SU-DHL-6 (cell line): ENCODE measurements around the gene TXNL4B.
"Not testable (repeated sequence)": the region's sequence is repeated elsewhere in the genome, so short reads cannot be mapped to it uniquely, and the experiment has no call there.

Experiments used
- H2AFZ ChIP-seq: fragments of 200-600 bp; sonication (generic); 2 replicates; pipeline ENCODE4 v1.6.1; 2014; ENCODE audit warnings: low read depth, mild to moderate bottlenecking, moderate library complexity, mixed read lengths, antibody characterized with exemption, low read length; ENCODE audit not compliant: severe bottlenecking
- H3F3A ChIP-seq: fragments of 200-600 bp; shearing (Covaris generic); 2 replicates; pipeline ENCODE4 v1.6.0; 2016; ENCODE audit warnings: antibody characterized with exemption, mild to moderate bottlenecking; ENCODE audit not compliant: insufficient read depth
- H3K27ac ChIP-seq: fragments of 200-600 bp; sonication (generic); 2 replicates; pipeline ENCODE4 v1.5.1; 2016; ENCODE audit warnings: low read depth, mild to moderate bottlenecking, low read length, moderate library complexity, mixed read lengths
- H3K27me3 ChIP-seq: fragments of 200-600 bp; sonication (generic), shearing (Covaris generic); 2 replicates; pipeline ENCODE4 v1.6.0; 2014; ENCODE audit warnings: mild to moderate bottlenecking, low read length
- H3K36me3 ChIP-seq: fragments of 200-600 bp; sonication (generic); 2 replicates; pipeline ENCODE4 v1.6.1; 2014; ENCODE audit warnings: mild to moderate bottlenecking, low read length, mixed read lengths
- H3K4me2 ChIP-seq: fragments of 300-600, 200-600 bp; shearing (Covaris generic), sonication (generic); 2 replicates; pipeline ENCODE4 v1.6.0; 2014; ENCODE audit warnings: low read length, low read depth, mild to moderate bottlenecking; ENCODE audit not compliant: poor library complexity, severe bottlenecking
- H3K4me3 ChIP-seq: fragments of 200-600 bp; sonication (generic); 2 replicates; pipeline ENCODE4 v1.5.1; 2014; ENCODE audit warnings: antibody characterized with exemption, low read length, mild to moderate bottlenecking, mixed read lengths; ENCODE audit not compliant: insufficient read depth, poor library complexity, severe bottlenecking
- H3K79me2 ChIP-seq: fragments of 200-600 bp; sonication (generic); 2 replicates; pipeline ENCODE4 v1.6.1; 2014; ENCODE audit warnings: mild to moderate bottlenecking, low read length, moderate library complexity; ENCODE audit not compliant: insufficient read depth
- H3K9ac ChIP-seq: fragments of 200-600 bp; sonication (generic); 2 replicates; pipeline ENCODE4 v1.7.0; 2014; ENCODE audit warnings: mild to moderate bottlenecking, low read length
- H3K9me2 ChIP-seq: fragments of 200-600 bp; sonication (generic); replicated peaks from 2 replicates; pipeline ENCODE4 v1.6.1; 2014; ENCODE audit warnings: low read length; ENCODE audit not compliant: insufficient read depth
- H3K9me3 ChIP-seq: fragments of 200-600 bp; sonication (generic); 2 replicates; pipeline ENCODE4 v1.6.1; 2014; ENCODE audit warnings: low read length, mixed read lengths; ENCODE audit not compliant: insufficient read depth
- H4K20me1 ChIP-seq: fragments of 200-600 bp; sonication (generic); 2 replicates; pipeline ENCODE4 v1.6.1; 2014; ENCODE audit warnings: low read depth, mild to moderate bottlenecking, antibody characterized with exemption, low read length, moderate library complexity, mixed read lengths
- EZH2phosphoT487 ChIP-seq: fragments of 200-600 bp; sonication (generic), shearing (Covaris generic); conservative IDR thresholded peaks from 2 replicates; pipeline ENCODE4 v1.6.1; 2018; ENCODE audit warnings: mild to moderate bottlenecking, antibody characterized with exemption, low read length, moderate library complexity, mixed read lengths
- TF ChIP-seq, protein P1 (sequence below): fragments of 200-600 bp; sonication (generic); IDR thresholded peaks from one replicate; pipeline ENCODE4 v1.5.1; 2017; ENCODE audit warnings: antibody characterized with exemption, mild to moderate bottlenecking, low read length, moderate library complexity; ENCODE audit not compliant: insufficient read depth, poor library complexity, severe bottlenecking

The TXNL4B gene

DNA sequence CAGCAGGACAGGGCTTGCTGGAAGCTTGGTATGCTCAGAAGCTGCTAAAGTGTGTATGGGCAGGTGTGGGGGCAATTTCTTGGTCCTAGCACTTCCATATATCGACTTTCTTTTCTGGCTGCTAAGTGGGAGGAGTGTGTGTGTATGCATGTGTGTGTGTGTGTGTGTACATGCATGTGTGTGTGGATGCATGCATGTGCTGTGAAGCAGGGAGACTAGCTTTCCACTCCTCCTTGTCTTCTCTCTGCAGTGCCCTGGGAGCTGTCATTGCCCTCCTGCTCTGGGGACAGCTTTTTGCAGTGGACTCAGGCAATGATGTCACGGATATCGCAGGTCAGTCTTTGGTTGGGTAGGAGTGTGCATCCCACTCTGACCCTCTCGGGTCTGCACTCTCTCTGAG is 37.5 kb downstream of the TXNL4B start:
- H3K4me2 ChIP-seq, result no peak overlapping the region
- no peaks in the 10 kb centered on the region for H3F3A ChIP-seq
- H3K79me2 ChIP-seq, result no peaks in the 10 kb centered on the region

DNA sequence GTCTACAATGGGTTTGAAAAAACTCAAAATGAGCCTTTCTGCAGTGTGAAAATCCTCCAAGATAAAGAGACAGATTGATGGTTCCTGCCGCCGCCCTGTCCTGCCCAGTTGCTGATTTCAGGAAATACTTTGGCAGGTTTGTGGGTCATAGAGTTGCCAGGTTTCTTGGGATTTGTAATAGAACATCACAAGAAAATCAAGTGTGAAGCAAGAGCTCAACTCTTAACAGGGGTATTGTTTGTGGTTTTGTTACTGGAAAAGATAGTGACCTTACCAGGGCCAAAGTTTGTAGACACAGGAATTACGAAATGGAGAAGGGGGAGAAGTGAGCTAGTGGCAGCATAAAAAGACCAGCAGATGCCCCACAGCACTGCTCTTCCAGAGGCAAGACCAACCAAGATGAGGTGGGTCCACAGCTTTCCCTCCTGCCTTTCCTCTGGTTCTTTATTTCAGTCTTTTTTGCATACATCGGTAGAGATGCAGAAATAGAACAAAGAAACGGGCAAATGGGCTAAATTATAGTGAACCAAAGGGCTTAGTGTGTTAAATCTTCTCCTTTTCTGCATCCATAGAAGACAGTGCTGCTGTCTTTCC is 39.1 kb downstream of the TXNL4B start, which contains the start of gene HP:
Gene HP (plus strand): TSS at position 252 of the 594 bp plus-strand sequence. CDS start 148 bp downstream, at position 400.
- not testable (repeated sequence) for H3K4me2 ChIP-seq, H3K27ac ChIP-seq, H3K79me2 ChIP-seq, H3K27me3 ChIP-seq, H3F3A ChIP-seq, H2AFZ ChIP-seq, H3K9ac ChIP-seq, H4K20me1 ChIP-seq, H3K9me2 ChIP-seq, H3K4me3 ChIP-seq, H3K9me3 ChIP-seq, H3K36me3 ChIP-seq

More for the DNA sequence above, 37.5 kb downstream of the TXNL4B start:
- H3K4me3 ChIP-seq, result no peak overlapping the region
- H3K27me3 ChIP-seq, result no peaks in the 10 kb centered on the region
- no peak overlapping the region for H3K27ac ChIP-seq
- H3K36me3 ChIP-seq, result no peaks in the 10 kb centered on the region
- H3K9ac ChIP-seq, result no peak overlapping the region
- no peaks in the 10 kb centered on the region for H4K20me1 ChIP-seq
- TF ChIP-seq EZH2phosphoT487, result no peak
- TF ChIP-seq, protein P1, sequence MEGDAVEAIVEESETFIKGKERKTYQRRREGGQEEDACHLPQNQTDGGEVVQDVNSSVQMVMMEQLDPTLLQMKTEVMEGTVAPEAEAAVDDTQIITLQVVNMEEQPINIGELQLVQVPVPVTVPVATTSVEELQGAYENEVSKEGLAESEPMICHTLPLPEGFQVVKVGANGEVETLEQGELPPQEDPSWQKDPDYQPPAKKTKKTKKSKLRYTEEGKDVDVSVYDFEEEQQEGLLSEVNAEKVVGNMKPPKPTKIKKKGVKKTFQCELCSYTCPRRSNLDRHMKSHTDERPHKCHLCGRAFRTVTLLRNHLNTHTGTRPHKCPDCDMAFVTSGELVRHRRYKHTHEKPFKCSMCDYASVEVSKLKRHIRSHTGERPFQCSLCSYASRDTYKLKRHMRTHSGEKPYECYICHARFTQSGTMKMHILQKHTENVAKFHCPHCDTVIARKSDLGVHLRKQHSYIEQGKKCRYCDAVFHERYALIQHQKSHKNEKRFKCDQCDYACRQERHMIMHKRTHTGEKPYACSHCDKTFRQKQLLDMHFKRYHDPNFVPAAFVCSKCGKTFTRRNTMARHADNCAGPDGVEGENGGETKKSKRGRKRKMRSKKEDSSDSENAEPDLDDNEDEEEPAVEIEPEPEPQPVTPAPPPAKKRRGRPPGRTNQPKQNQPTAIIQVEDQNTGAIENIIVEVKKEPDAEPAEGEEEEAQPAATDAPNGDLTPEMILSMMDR, result no peak
- H3K9me2 ChIP-seq, result no peaks in the 10 kb centered on the region
- no peaks in the 10 kb centered on the region for H3K9me3 ChIP-seq
- no peak overlapping the region for H2AFZ ChIP-seq

DNA sequence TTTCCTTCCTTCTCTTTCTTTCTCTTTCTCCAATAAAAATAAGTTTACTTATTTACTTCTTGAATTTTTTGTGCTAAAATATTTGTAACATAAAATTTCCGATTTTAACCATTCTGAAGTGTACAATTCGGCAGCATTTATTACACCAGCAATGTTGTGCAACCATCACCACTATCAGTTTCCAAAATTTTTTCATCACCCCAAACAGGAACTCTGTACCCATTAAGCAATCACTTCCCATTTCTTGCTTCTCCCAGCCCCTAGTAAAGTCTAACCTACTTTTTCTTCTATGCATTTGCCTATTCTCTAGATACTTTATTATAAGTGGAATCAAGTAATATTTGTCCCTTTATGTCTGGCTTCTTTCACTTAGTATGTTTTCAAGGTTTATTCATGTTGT is 41.6 kb downstream of the TXNL4B start:
- H3F3A ChIP-seq, result no peaks in the 10 kb centered on the region
- H3K9me3 ChIP-seq, result peaks cover 6% of the 10 kb centered on the region; the same call in 1 of the 2 replicates
- no peak overlapping the region for H3K4me2 ChIP-seq
- TF ChIP-seq EZH2phosphoT487, result no peak
- TF ChIP-seq, protein P1, result no peak
- no peak overlapping the region for H3K27ac ChIP-seq
- no peaks in the 10 kb centered on the region for H4K20me1 ChIP-seq
- H3K4me3 ChIP-seq, result no peak overlapping the region
- no peaks in the 10 kb centered on the region for H3K9me2 ChIP-seq
- H3K36me3 ChIP-seq, result no peaks in the 10 kb centered on the region
- H3K9ac ChIP-seq, result no peak overlapping the region
- no peaks in the 10 kb centered on the region for H3K27me3 ChIP-seq
- no peak overlapping the region for H2AFZ ChIP-seq
- H3K79me2 ChIP-seq, result no peaks in the 10 kb centered on the region

DNA sequence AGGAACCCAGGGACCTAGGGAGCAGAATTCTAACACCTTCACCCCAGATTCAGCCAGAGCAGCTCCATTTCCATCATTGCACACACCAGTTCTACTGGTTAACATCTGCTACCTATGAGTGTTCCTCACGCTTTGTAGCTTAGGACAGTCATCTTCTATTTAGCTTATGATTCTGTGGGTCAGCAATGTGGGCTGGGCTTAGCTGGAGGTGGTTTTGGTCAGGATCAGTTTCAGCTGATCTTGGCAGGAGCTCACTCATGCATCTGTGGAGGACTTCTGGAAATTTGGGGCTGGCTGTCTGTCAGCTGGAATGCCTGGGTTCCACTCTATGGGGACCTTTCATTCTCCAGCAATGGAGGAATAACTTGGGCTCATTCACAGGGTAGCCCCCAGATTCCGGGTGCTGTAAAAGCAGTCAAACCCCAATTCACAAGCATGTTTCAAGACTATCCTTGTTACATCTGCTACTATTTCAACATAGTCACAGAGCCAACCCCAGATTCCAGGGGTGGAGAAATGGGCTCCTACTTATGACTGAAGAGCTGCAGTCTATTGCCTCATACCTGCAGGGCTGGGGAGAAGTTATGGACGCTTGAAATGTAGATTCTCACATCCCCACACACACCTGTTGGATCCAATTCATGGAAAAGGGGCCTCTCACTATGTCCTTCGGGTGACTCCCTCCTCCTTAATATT is 42.5 kb downstream of the TXNL4B start:
- Histone ChIP-seq H2AFZ (no peak overlapping the region), H3K36me3 (no peaks in the 10 kb centered on the region), H3K4me2 (no peak overlapping the region), H3K9me3 (peaks cover 6% of the 10 kb centered on the region; the same call in 1 of the 2 replicates), H3K27me3 (no peaks in the 10 kb centered on the region), H3K9ac (no peak overlapping the region), H4K20me1 (no peaks in the 10 kb centered on the region), H3K9me2 (no peaks in the 10 kb centered on the region), H3K4me3 (no peak overlapping the region), H3K27ac (no peak overlapping the region), H3K79me2 (no peaks in the 10 kb centered on the region), H3F3A (no peaks in the 10 kb centered on the region)
- TF ChIP-seq EZH2phosphoT487, result no peak
- TF ChIP-seq, protein P1, result no peak
